Activated CD4-positive, alpha-beta T cell treated with anti-CD3 and anti-CD28 coated beads, Interleukin-2, amount 10 ng/mL, durations not matched to agents 7 days and 5 days (primary cell): ENCODE results near the gene POC1B. TPM values are rescaled to one million over a fixed set of nuclear protein-coding genes. Genes with fewer than 3 reads are reported as not detected.

Experiments used
- CTCF ChIA-PET: fragments of 350-600 bp; sonication (Branson Sonifier 250); formaldehyde crosslinking; loops from one replicate; lab custom pipeline; 2021; ENCODE audit warnings: antibody characterized with exemption; lab: Charles Lee
- POLR2A ChIA-PET: fragments of 350-600 bp; sonication (Branson Sonifier 250); formaldehyde crosslinking; loops from one replicate; lab custom pipeline; 2021; ENCODE audit warnings: antibody characterized with exemption; lab: Charles Lee
- DNase-seq: peaks from one replicate; pipeline ENCODE4 v3.0.0-alpha.2; 2020
- H3K27ac Mint-ChIP-seq: one replicate; pipeline ENCODE4 v1.8.0; 2021; ENCODE audit warnings: mild to moderate bottlenecking, moderate library complexity, mixed read lengths
- H3K27me3 Mint-ChIP-seq: one replicate; pipeline ENCODE4 v1.8.0; 2021; ENCODE audit warnings: mixed read lengths
- H3K36me3 Mint-ChIP-seq: one replicate; pipeline ENCODE4 v1.8.0; 2021; ENCODE audit warnings: low read depth, mixed read lengths
- H3K4me1 Mint-ChIP-seq: one replicate; pipeline ENCODE4 v1.8.0; 2021; ENCODE audit warnings: mixed read lengths
- H3K4me3 Mint-ChIP-seq: one replicate; pipeline ENCODE4 v1.8.0; 2021; ENCODE audit warnings: mild to moderate bottlenecking, moderate library complexity, mixed read lengths
- H3K9me3 Mint-ChIP-seq: one replicate; pipeline ENCODE4 v1.8.0; 2021; ENCODE audit warnings: mixed read lengths
- total RNA-seq, 2 experiments: library from RNA; stranded (reverse); gene quantifications; one replicate each; pipeline ENCODE4 v1.2.3, GENCODE V29; 2021

Gene POC1B
- total RNA-seq, 2 experiments from 2014 or later: 33.2 to 41.0 TPM

DNA sequence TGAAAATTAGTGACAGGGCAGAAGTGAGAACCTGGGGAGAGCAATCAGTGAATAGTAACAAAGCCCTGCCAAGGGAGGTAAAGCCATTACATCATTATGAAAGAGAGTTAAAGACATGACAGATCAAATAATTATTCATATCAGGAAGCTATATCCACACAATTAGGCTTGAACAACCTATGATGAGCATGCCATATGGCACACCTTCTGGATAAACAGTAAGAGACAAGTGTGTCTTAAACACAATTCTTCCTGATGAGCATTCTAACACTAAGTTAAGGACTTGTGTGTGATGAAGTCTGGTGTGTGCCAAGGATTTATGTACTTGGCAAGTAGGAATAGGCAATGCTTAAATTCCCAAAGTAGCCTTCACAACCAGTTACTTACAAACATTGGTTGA is 77.3 kb downstream of the POC1B start:
- CTCF ChIA-PET: no interaction called here
- Mint-ChIP-seq H3K9me3 (peaks cover 4% of the 10 kb centered on the region), H3K36me3 (peaks cover 43% of the 10 kb centered on the region), H3K4me1 (peaks cover 11% of the 10 kb centered on the region), H3K4me3 (no peak overlapping the region), H3K27ac (no peak overlapping the region), H3K27me3 (no peaks in the 10 kb centered on the region)
- POLR2A ChIA-PET: no interaction called here
- no peak for DNase-seq

DNA sequence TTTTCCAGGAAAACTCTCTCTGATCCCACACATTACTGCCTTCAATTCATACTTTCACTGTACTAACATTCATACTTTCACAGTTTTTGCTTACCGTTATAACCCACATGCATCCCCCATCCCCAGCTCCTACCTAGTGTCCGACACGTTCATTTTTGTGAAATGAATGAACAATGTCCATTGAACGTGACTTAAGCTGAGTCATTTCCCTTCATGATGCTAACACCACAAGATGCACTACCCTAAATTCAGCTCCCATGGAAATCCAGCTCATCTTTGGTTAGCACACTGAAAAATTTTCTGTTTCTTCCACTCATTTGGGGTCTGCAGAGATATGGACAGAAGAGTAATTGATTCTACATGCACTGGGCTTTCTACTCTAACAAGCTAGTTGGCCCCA is 85.9 kb downstream of the POC1B start:
- H3K4me1 Mint-ChIP-seq: peaks cover 9% of the 10 kb centered on the region
- peaks cover 63% of the 10 kb centered on the region for H3K36me3 Mint-ChIP-seq
- H3K4me3 Mint-ChIP-seq: no peak overlapping the region
- CTCF ChIA-PET: interaction anchor here (0.6 to 2.5 kb wide), 5 partner anchors 11 to 658 kb away, joined by 3 to 8 read pairs (median 3); no protein-coding TSS in a partner anchor
- H3K27me3 Mint-ChIP-seq: no peaks in the 10 kb centered on the region
- H3K27ac Mint-ChIP-seq: no peak overlapping the region
- DNase-seq: no peak
- H3K9me3 Mint-ChIP-seq: peaks cover 20% of the 10 kb centered on the region
- POLR2A ChIA-PET: no interaction called here

DNA sequence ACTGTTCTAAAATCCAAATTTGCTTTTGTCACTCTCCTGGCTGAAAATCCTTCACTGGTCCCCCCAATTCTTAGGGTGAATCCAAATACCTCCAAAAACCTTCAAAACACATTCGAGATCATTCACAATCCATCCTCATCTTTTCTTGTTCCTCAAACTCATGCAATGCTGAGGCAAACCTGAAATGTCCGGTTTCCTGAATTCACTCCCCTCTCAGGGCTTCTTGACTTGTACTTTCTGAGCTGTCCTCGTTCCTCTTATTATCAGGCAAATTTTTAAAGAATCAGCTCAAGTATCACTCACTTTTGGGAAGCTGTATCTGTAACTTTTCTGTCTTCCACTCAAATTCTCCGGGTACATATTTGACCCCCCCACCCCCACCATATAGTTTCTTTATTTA is 88.6 kb downstream of the POC1B start:
- H3K27ac Mint-ChIP-seq: no peak overlapping the region
- peaks cover 56% of the 10 kb centered on the region for H3K36me3 Mint-ChIP-seq
- H3K4me3 Mint-ChIP-seq: no peak overlapping the region
- DNase-seq: no peak
- ChIA-PET POLR2A (no interaction called here), CTCF (interaction anchor here (1.6 kb wide), 1 partner anchor 417 kb away, joined by 3 read pairs; no protein-coding TSS in a partner anchor)
- H3K4me1 Mint-ChIP-seq: peaks cover 6% of the 10 kb centered on the region
- H3K9me3 Mint-ChIP-seq: peaks cover 26% of the 10 kb centered on the region
- H3K27me3 Mint-ChIP-seq: no peaks in the 10 kb centered on the region

DNA sequence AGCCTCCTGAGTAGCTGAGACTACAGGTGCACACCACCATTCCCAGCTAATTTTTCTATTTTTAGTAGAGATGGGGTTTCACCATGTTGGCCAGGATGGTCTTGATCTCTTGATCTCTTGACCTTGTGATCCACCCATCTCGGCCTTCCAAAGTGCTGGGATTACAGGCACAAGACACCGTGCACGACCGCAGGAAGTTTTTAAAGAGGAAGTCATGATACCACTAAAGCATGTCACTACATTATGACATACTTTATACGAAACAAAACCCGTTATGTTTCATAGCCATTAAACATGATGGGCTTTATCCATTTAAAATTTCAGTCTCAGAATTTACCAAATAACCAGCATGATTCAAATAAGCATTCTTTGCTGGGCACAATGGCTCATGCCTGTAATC is 89.8 kb downstream of the POC1B start:
- H3K9me3 Mint-ChIP-seq: peaks cover 22% of the 10 kb centered on the region
- no peak overlapping the region for H3K27ac Mint-ChIP-seq
- peaks cover 46% of the 10 kb centered on the region for H3K36me3 Mint-ChIP-seq
- H3K27me3 Mint-ChIP-seq: no peaks in the 10 kb centered on the region
- ChIA-PET POLR2A (no interaction called here), CTCF (no interaction called here)
- DNase-seq: no peak
- H3K4me1 Mint-ChIP-seq: peaks cover 3% of the 10 kb centered on the region
- H3K4me3 Mint-ChIP-seq: no peak overlapping the region

DNA sequence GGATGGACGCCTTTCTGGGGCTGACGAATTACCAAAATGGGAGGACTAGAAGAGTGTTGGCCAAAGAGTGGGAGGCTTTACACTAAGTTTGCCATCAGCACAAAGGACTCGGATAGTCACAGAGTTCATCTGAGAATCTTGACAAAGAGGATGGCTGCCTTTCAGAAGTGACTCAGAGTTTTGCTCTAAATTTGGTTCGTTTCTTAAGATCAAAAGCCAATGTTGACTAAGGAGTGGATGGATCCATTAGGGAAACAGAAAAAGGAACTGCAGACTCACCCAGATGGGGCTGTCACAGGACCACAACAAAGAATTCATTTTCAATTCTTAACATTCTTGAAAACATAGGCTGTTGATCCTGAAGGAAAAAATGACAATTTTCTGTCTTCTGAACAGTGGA is 92.2 kb downstream of the POC1B start:
- H3K27ac Mint-ChIP-seq: no peak overlapping the region
- peaks cover 15% of the 10 kb centered on the region for H3K9me3 Mint-ChIP-seq
- H3K36me3 Mint-ChIP-seq: peaks cover 44% of the 10 kb centered on the region
- no peaks in the 10 kb centered on the region for H3K27me3 Mint-ChIP-seq
- ChIA-PET CTCF (no interaction called here), POLR2A (no interaction called here)
- no peak overlapping the region for H3K4me3 Mint-ChIP-seq
- peaks cover 14% of the 10 kb centered on the region for H3K4me1 Mint-ChIP-seq
- no peak for DNase-seq

DNA sequence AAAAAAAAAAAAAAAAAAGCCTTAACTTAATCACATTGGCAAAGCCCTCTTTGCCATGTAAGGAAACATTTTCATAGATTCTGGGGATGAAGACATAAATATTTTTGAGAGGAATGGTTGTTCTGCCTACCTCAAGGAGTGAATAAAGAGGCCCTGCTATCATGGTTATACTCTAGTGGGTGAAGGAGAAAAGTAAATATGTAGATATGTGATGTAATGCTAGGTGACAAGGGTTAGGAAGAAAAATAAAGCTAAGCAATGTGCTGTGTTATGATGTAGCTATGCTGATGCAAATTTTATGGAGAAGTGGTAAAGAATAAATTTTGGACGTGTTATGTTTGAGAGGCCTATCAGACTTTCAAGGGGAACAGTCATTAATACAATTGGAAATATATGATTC is 93.5 kb downstream of the POC1B start:
- H3K4me1 Mint-ChIP-seq: peaks cover 24% of the 10 kb centered on the region
- ChIA-PET POLR2A (no interaction called here), CTCF (no interaction called here)
- peaks cover 11% of the 10 kb centered on the region for H3K9me3 Mint-ChIP-seq
- no peaks in the 10 kb centered on the region for H3K27me3 Mint-ChIP-seq
- no peak for DNase-seq
- no peak overlapping the region for H3K27ac Mint-ChIP-seq
- H3K4me3 Mint-ChIP-seq: no peak overlapping the region
- peaks cover 45% of the 10 kb centered on the region for H3K36me3 Mint-ChIP-seq

DNA sequence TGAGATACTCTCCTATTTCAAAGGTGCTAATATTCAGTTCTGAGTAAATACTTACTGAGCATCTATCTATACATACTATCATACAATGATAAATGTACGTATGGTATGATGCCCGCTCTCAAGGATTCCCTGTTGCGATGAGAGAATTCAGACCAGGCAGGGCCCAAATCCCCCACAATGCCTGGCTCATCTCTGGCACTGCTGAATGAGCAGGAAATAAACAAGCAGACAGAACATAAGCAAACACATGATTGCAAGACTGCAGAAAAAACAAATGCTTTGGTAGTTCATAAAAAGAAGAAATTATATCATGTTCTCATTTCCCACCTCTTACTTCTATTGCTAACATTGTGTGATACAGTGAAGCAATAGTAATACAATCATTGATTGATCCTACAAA is 96.3 kb downstream of the POC1B start:
- H3K27me3 Mint-ChIP-seq: no peaks in the 10 kb centered on the region
- no peak overlapping the region for H3K4me3 Mint-ChIP-seq
- H3K9me3 Mint-ChIP-seq: peaks cover 7% of the 10 kb centered on the region
- peaks cover 53% of the 10 kb centered on the region for H3K36me3 Mint-ChIP-seq
- no peak for DNase-seq
- H3K27ac Mint-ChIP-seq: peak overlapping the region; percentile 5
- ChIA-PET POLR2A (no interaction called here), CTCF (interaction anchor here (0.7 to 2.0 kb wide), 4 partner anchors 10 to 1307 kb away, joined by 3 to 8 read pairs (median 4); no protein-coding TSS in a partner anchor)
- peaks cover 37% of the 10 kb centered on the region for H3K4me1 Mint-ChIP-seq

DNA sequence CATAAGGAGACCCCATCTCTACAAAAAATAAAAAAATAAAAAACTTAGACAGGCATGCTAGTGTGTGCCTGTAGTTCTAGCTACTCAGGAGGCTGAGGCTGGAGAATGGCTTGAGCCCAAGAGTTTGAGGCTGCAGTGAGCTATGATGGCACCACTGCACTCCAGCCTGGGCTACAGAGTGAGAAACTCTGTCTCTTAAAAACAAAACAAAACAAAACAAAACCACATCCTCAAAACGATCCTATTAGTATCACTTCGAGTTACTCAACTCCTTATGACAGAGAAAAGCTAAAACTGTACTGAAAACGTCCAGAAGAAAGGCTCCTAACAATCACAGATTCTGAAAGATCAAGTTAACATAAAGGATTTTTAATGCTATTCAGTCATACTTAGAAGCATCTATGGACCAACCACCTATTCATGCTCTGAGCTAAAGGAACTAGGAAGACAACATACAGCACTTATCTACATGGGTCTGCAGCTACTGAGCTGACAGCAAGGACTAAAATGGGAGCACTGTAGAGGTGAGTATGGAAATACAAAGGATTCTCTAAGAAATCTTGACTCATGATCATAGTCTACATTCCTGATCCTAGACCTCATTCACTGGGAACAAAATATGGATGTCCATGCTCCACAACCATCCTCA is 98.2 kb downstream of the POC1B start:
- peak overlapping the region; percentile 92 for H3K27ac Mint-ChIP-seq
- ChIA-PET CTCF (interaction anchor here (1.0 to 1.4 kb wide), 3 partner anchors 11 to 48 kb away, joined by 3 read pairs; no protein-coding TSS in a partner anchor), POLR2A (interaction anchor here (0.7 kb wide), 1 partner anchor 410 kb away, joined by 3 read pairs; no protein-coding TSS in a partner anchor)
- no peaks in the 10 kb centered on the region for H3K27me3 Mint-ChIP-seq
- H3K9me3 Mint-ChIP-seq: no peaks in the 10 kb centered on the region
- H3K36me3 Mint-ChIP-seq: peaks cover 49% of the 10 kb centered on the region
- peak overlapping the region; percentile 11 for H3K4me3 Mint-ChIP-seq
- DNase-seq: peak; percentile 32
- peaks cover 40% of the 10 kb centered on the region for H3K4me1 Mint-ChIP-seq

DNA sequence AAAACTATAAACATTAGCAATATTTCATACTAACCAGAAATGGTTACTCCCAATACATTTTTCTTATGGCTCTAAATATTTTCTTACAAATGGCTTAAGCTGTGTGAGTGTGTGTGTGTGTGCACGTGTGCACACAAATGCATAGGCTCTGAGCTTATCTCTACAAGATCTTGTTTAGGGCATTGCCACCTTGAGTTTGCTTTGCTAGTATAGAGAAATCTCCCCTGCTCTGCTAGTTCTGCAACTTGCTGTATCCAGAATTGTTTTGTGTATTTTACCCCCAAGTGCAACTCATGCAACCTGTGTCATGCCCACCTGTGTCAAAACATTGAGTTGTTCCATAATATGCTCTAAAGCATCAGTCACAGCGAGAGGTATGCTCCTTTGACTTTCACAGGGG is 101.0 kb downstream of the POC1B start:
- ChIA-PET POLR2A (no interaction called here), CTCF (no interaction called here)
- DNase-seq: no peak
- Mint-ChIP-seq H3K9me3 (no peaks in the 10 kb centered on the region), H3K4me1 (peaks cover 45% of the 10 kb centered on the region), H3K4me3 (no peak overlapping the region), H3K27me3 (no peaks in the 10 kb centered on the region), H3K27ac (no peak overlapping the region), H3K36me3 (peaks cover 46% of the 10 kb centered on the region)

DNA sequence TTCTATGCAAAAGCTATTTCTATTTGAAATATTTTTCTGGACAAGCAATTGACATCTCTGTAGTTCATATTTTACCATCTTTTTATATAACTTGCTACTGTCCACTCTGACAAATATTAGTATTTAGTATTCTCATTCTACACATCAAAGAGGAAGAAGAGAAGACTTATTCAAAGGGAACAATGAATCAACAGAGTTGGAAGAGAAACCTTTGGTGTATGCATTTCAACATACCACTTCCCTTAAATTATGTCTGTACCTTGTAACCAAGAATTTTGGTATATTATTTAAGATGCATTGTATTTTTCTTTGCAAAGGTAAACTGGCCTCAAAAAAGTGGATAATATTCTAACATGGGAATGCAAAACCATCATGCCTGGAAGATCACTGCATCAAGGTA is 101.5 kb downstream of the POC1B start:
- peaks cover 40% of the 10 kb centered on the region for H3K4me1 Mint-ChIP-seq
- ChIA-PET POLR2A (no interaction called here), CTCF (no interaction called here)
- no peak for DNase-seq
- no peaks in the 10 kb centered on the region for H3K27me3 Mint-ChIP-seq
- H3K4me3 Mint-ChIP-seq: no peak overlapping the region
- H3K27ac Mint-ChIP-seq: no peak overlapping the region
- H3K36me3 Mint-ChIP-seq: peaks cover 41% of the 10 kb centered on the region
- H3K9me3 Mint-ChIP-seq: no peaks in the 10 kb centered on the region

DNA sequence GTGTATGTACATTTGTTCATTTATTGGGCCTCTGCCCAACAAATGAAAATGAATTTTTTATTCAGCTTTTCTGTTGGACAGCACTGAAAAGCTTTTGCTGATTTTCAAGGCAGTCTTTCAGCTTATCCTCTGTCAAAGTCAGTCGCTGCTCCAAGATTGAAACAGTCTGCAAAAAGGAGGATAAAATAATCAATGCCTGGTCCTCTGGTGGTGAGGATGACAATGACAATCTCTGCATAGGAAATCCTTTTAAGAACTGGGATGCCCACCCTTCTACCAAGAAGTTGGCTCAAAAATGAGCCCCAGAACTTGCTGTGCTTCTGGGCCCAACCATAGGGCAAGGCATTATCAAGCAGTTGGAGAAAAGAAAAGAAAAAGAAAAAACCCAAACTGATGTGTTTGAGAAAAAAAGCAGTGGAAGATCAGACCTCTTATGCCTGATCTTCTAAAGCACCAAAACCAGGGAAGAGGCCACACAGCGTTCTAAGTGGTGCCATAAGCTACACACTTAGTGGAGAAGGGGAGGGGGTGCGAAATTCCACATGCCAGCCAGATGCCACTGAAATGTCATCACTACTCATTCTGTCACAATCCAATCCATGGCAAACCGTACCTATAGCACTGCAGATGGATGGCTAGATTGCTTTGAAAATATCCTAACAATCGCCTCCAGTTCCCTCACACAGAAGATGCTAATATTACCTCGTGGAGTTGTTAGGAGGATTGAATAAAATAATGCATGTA is 104.6 kb downstream of the POC1B start:
- Mint-ChIP-seq H3K27me3 (no peaks in the 10 kb centered on the region), H3K4me1 (peaks cover 22% of the 10 kb centered on the region), H3K36me3 (peaks cover 36% of the 10 kb centered on the region), H3K4me3 (no peak overlapping the region), H3K9me3 (no peaks in the 10 kb centered on the region), H3K27ac (no peak overlapping the region)
- POLR2A ChIA-PET: no interaction called here
- no peak for DNase-seq
- CTCF ChIA-PET: no interaction called here

DNA sequence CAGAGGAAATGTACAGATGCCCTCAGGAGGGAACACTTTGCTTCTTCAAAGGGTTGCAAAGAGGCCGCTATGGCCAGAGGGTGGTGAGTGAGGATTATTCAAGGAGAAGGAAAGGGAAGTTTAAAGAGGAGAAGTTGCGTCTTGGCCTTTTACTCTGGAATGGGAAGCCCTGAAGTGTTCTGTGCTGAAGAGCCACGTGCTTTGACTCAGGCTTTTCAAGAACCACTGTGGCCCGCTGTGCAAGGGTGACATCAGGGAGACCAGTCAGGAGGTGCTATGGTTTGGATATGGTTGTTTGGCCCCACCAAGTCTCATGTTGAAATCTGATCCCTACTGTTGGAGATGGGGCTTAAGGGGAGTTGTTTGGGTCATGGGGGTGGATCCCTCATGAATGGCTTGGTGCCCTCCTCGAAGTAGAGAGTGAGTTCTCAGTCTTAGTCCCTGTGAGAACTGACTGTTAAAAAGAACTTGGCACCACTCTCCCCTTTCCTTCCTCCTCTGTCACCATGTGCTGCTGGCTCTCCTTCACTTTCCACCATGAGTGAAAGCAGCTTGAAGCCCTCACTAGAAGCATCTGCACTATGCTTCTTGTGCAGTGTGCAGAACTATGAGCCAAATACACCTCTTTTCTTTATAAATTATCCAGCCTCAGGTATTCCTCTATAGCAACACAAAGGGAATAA is 107.5 kb downstream of the POC1B start:
- no peaks in the 10 kb centered on the region for H3K9me3 Mint-ChIP-seq
- peaks cover 19% of the 10 kb centered on the region for H3K36me3 Mint-ChIP-seq
- no peaks in the 10 kb centered on the region for H3K27me3 Mint-ChIP-seq
- no peak overlapping the region for H3K4me3 Mint-ChIP-seq
- peaks cover 12% of the 10 kb centered on the region for H3K4me1 Mint-ChIP-seq
- ChIA-PET POLR2A (no interaction called here), CTCF (no interaction called here)
- no peak overlapping the region for H3K27ac Mint-ChIP-seq
- no peak for DNase-seq
